ENCODE measurements around the gene KCMF1.

Gene KCMF1

GRCh38 chr2:85001595-85001994 lies 30.6 kb downstream of the KCMF1 start:
- Histone ChIP-seq H3K79me2 (ENCODE audit: insufficient read depth, low read depth) (peaks cover 98% of the 10 kb centered on the region), H4K20me1 (ENCODE audit: insufficient read depth) (peaks cover 39% of the 10 kb centered on the region), H3K27ac (no peak overlapping the region), H2AFZ (ENCODE audit: low read depth) (no peak overlapping the region), H3K36me3 (ENCODE audit: insufficient read depth) (no peaks in the 10 kb centered on the region), H3K4me3 (IDR thresholded peaks at IDR 0.05; ENCODE audit: insufficient read depth, low read depth, low read length) (no peak overlapping the region), H3K9ac (no peak overlapping the region), H3K4me2 (no peak overlapping the region), H3K27me3 (ENCODE audit: insufficient read depth, low read depth) (no peaks in the 10 kb centered on the region), H3K4me1 (ENCODE audit: low read depth, poor library complexity, severe bottlenecking) (peaks cover 42% of the 10 kb centered on the region)
- TF ChIP-seq CTCF (conservative IDR thresholded peaks at IDR 0.05; ENCODE audit: low read depth, low read length) = no peak

- no peaks in the 10 kb centered on the region for H3K36me3 ChIP-seq (ENCODE audit: insufficient read depth)
- H3K4me2 ChIP-seq = no peak overlapping the region
- no peak overlapping the region for H3K4me3 ChIP-seq (IDR thresholded peaks at IDR 0.05; ENCODE audit: insufficient read depth, low read depth, low read length)
- no peak overlapping the region for H2AFZ ChIP-seq (ENCODE audit: low read depth)
- H3K9ac ChIP-seq = no peak overlapping the region
- no peak for TF ChIP-seq CTCF (conservative IDR thresholded peaks at IDR 0.05; ENCODE audit: low read depth, low read length)
- H3K4me1 ChIP-seq (ENCODE audit: low read depth, poor library complexity, severe bottlenecking) = peaks cover 42% of the 10 kb centered on the region
- no peak overlapping the region for H3K27ac ChIP-seq
- H3K79me2 ChIP-seq (ENCODE audit: insufficient read depth, low read depth) = peaks cover 98% of the 10 kb centered on the region
- no peaks in the 10 kb centered on the region for H3K27me3 ChIP-seq (ENCODE audit: insufficient read depth, low read depth)
- H4K20me1 ChIP-seq (ENCODE audit: insufficient read depth) = peaks cover 35% of the 10 kb centered on the region
Measured at GRCh38 chr2:85002534-85002933, 31.6 kb downstream of the KCMF1 start.

- peaks cover 97% of the 10 kb centered on the region for H3K79me2 ChIP-seq (ENCODE audit: insufficient read depth, low read depth)
- no peak overlapping the region for H3K4me2 ChIP-seq
- peaks cover 35% of the 10 kb centered on the region for H3K4me1 ChIP-seq (ENCODE audit: low read depth, poor library complexity, severe bottlenecking)
- no peak overlapping the region for H3K4me3 ChIP-seq (IDR thresholded peaks at IDR 0.05; ENCODE audit: insufficient read depth, low read depth, low read length)
- no peak for TF ChIP-seq CTCF (conservative IDR thresholded peaks at IDR 0.05; ENCODE audit: low read depth, low read length)
- H3K27ac ChIP-seq = no peak overlapping the region
- peaks cover 16% of the 10 kb centered on the region for H4K20me1 ChIP-seq (ENCODE audit: insufficient read depth)
- no peak overlapping the region for H2AFZ ChIP-seq (ENCODE audit: low read depth)
- H3K36me3 ChIP-seq (ENCODE audit: insufficient read depth) = no peaks in the 10 kb centered on the region
- H3K9ac ChIP-seq = no peak overlapping the region
- no peaks in the 10 kb centered on the region for H3K27me3 ChIP-seq (ENCODE audit: insufficient read depth, low read depth)
Measured at GRCh38 chr2:85008252-85008651, 37.3 kb downstream of the KCMF1 start.

- Histone ChIP-seq H3K9ac (no peak overlapping the region), H3K4me1 (ENCODE audit: low read depth, poor library complexity, severe bottlenecking) (peaks cover 34% of the 10 kb centered on the region), H3K79me2 (ENCODE audit: insufficient read depth, low read depth) (peaks cover 96% of the 10 kb centered on the region), H4K20me1 (ENCODE audit: insufficient read depth) (peaks cover 16% of the 10 kb centered on the region), H3K4me3 (IDR thresholded peaks at IDR 0.05; ENCODE audit: insufficient read depth, low read depth, low read length) (no peak overlapping the region), H3K27ac (no peak overlapping the region), H3K36me3 (ENCODE audit: insufficient read depth) (no peaks in the 10 kb centered on the region), H2AFZ (ENCODE audit: low read depth) (no peak overlapping the region), H3K27me3 (ENCODE audit: insufficient read depth, low read depth) (no peaks in the 10 kb centered on the region), H3K4me2 (no peak overlapping the region)
- no peak for TF ChIP-seq CTCF (conservative IDR thresholded peaks at IDR 0.05; ENCODE audit: low read depth, low read length)
Measured at GRCh38 chr2:85009019-85009618, 38.2 kb downstream of the KCMF1 start.

Data from KMS-11 (cell line).